HepG2 (cell line): ENCODE data around the gene SAP25. TPM values are rescaled to one million over a fixed set of nuclear protein-coding genes. Genes with fewer than 3 reads are reported as not detected.

ENCODE experiments used
- DZIP1 ChIP-seq: sonication (generic); formaldehyde crosslinking; IDR thresholded peaks from 2 replicates; pipeline ENCODE4 v1.5.0; 2020; ENCODE audit warnings: mild to moderate bottlenecking, missing genetic modification reagents
- EEA1 ChIP-seq: sonication (generic); formaldehyde crosslinking; IDR thresholded peaks from 2 replicates; pipeline ENCODE4 v1.5.1; 2020; ENCODE audit warnings: mild to moderate bottlenecking, missing genetic modification reagents, borderline replicate concordance
- NFE2L1 ChIP-seq: sonication (generic); formaldehyde crosslinking; IDR thresholded peaks from 2 replicates; pipeline ENCODE4 v1.4.0; 2020; ENCODE audit warnings: missing genetic modification reagents, mild to moderate bottlenecking, borderline replicate concordance
- SRSF1 ChIP-seq: fragments of 200-400 bp; formaldehyde crosslinking; optimal IDR thresholded peaks from 2 replicates; pipeline ENCODE3; 2017; ENCODE audit warnings: mild to moderate bottlenecking, low read depth, low read length, moderate library complexity
- ZNF264 ChIP-seq: sonication (generic); formaldehyde crosslinking; IDR thresholded peaks from 2 replicates; pipeline ENCODE4 v1.4.0; 2020; ENCODE audit warnings: missing genetic modification reagents
- ZNF407 ChIP-seq: sonication (generic); formaldehyde crosslinking; IDR thresholded peaks from one replicate; pipeline ENCODE4 v1.5.1; 2020; ENCODE audit warnings: mild to moderate bottlenecking, missing genetic modification reagents; ENCODE audit errors: not compliant biosample characterization
- ZNF598 ChIP-seq: sonication (generic); formaldehyde crosslinking; IDR thresholded peaks from 2 replicates; pipeline ENCODE4 v1.5.1; 2020; ENCODE audit warnings: mild to moderate bottlenecking, missing genetic modification reagents, borderline replicate concordance
- polyA plus RNA-seq, 8 experiments: library from polyadenylated mRNA; depleted of rRNA in 3 of 8; stranded (reverse) in 7 of 8; unstranded in 1 of 8; fragments of >200 nt; fragmentation: Illumina TruSeq in 4 of 8; extraction: Trizol in 4 of 8; gene quantifications; 2 replicates each; pipeline versions ENCODE4 v1.2.1 to v1.2.3, GENCODE V29; 2011 to 2016; ENCODE audit warnings: low read depth in 4 of 8, missing spikeins in 1 of 8, mixed read lengths in 1 of 8; ENCODE audit not compliant: insufficient read depth in 1 of 8
- total RNA-seq, 5 experiments: library from RNA; depleted of rRNA; stranded (reverse); fragments of >200 nt; fragmentation: Illumina TruSeq; extraction: Trizol; gene quantifications; 2 replicates each; pipeline ENCODE4 v1.2.3, GENCODE V29; 2016; ENCODE audit warnings: low read depth in 1 of 5

SAP25 gene
- total and polyA plus RNA-seq, 2 of the 13 experiments (the other 11 are each of a cell fraction or from before 2014, with no cell fraction given) = 0.15 to 0.20 TPM

GRCh38 chr7:100571829-100572116 lies 1.9 kb downstream of the SAP25 start (continued):
- TF ChIP-seq ZNF407 (CRISPR knock-in tag) (no peak), SRSF1 (no peak), ZNF598 (CRISPR knock-in tag) (no peak), NFE2L1 (CRISPR knock-in tag) (no peak), ZNF264 (no peak), EEA1 (CRISPR knock-in tag) (no peak), DZIP1 (CRISPR knock-in tag) (no peak)
